Suppressor macrophage treated with lipopolysaccharide for 4 hours (primary cell): ENCODE measurements around the gene FILIP1L.

Source experiments
- DNase-seq: peaks from one replicate; pipeline ENCODE4 v3.0.0-alpha.2; 2020

FILIP1L gene

GRCh38 chr3:99881121-99881524 lies 233.2 kb downstream of the FILIP1L start:
- DNase-seq = peak; percentile 19

DNA sequence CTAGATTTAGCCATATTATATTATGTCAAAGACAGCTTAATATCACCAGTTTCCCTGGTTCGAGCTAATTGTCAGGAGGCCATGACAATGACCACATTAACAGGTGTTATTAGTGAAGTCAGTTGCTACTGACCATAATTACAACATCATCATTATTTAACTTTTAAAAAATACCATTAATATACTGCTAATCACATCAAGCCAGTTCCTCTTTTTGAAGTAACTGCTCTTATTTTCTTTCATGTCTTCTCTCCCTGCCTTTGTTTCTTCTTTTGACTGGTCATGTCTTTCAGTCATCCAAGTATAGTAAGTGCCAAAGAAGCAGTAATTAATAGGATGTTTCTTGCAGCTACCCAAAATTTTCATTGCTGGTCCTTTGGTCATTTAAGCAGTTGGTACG lies 235.0 kb downstream of the FILIP1L start:
- no peak for DNase-seq

- DNase-seq = peak; percentile 80
These were observed 236.3 kb downstream of the FILIP1L start for GRCh38 chr3:99878005-99878404.

DNA sequence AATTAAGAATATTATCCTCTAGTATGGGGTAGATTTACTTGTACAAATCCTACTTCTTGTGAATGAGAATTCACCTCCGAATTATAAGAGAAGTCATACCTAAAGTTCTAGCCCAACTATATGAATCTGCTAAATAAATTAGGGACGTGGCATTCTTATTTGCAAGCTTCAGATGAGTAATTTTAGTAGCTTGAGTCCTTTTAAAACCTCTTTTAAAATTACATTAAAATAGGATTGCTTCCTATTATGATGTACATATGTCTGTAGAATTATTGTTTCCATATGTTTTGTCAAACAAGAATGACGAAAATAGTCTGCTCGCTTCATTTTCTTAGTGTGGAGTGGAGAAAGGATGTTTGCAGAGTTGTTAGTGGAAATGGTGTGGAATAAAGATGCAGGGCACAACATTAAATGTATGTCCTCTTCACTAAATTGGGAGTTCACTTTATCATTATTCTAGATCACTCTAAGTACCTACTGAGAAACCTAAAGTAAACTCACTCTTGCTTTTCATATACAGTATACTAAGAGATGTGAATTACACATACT lies 237.2 kb downstream of the FILIP1L start:
- DNase-seq = no peak

- DNase-seq = peak; percentile 82
These were observed 238.1 kb downstream of the FILIP1L start for GRCh38 chr3:99875929-99876841.

- peak; percentile 39 for DNase-seq
These were observed 238.7 kb downstream of the FILIP1L start for GRCh38 chr3:99875581-99875928.

GRCh38 chr3:99874237-99875002 lies 239.9 kb downstream of the FILIP1L start:
- DNase-seq = no peak

DNA sequence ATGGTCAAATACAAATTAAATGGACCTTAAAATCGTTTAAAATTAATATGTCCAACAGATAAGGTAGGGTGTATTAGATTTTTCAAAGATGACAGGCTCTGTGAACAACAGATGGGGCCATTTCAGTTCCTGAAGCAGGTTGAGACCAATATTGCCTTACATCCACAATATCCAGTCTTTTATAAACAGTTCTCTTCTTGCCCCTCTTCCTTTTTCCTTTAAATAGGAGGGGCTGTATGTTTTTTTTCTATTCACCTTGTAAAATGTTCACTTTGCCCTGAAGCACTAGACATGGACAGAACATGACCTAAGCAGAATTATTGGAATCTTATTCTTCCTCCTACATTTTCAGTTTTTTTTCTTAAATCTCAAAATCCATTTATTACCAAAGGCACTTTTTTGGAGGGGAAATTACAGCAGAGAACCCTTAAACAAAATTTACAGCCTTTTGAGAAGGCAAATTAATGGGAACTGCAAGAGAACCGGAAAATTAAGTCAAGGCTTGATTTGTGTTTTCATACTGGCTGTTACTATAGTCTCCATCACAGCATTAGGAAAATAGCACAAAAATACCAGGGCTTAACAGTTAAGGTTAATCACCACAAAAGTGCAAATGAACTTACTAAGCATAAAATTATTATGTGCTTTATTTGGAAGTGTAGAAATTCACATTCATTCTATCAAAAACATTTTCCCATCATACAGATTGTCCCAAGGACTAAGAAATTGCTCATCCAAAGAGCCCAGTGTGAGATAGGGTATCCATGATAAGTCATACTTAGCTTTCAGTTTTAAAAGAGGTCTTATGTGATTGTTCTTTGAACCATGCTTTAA lies 240.8 kb downstream of the FILIP1L start:
- no peak for DNase-seq

GRCh38 chr3:99872923-99873254 lies 241.4 kb downstream of the FILIP1L start:
- DNase-seq = peak; percentile 14

GRCh38 chr3:99871231-99872045 lies 242.9 kb downstream of the FILIP1L start:
- DNase-seq = no peak

DNA sequence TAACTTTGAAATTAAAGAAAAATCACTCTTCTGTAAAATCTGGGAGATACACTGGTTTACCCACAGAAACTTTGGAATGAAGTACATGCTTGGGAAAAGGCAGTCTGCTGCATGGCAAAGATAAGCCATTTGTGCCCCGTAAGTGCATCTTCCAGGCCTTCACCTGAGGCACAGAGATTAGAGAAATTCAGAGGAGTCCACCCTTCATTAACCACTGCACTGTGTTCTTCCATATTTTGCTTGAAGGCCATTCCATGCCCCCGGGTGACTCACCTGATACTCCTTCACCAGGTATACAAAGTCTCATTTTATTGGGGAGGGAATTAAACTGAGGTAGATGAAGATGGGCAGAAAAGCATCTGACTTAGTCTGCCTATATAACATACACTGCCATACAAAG lies 243.6 kb downstream of the FILIP1L start:
- no peak for DNase-seq

DNA sequence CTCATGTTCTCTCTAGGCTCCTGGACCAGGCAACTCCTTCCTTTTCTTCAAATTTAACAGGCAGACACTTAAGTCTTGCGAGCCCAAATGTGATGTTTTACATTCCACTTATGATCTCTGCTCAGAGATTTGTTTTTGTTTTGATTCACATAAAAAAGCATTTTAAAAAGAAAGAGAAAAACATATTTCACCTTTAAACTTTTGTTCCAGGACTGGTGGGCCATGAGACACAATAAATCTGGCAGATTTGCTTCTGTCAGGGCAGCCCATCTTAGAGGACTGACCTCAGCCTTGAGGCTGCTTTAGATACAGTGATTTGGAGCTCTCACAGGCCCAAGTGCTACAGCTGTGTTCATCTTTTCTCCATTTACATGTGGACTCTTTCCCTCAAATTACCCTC lies 244.7 kb downstream of the FILIP1L start:
- DNase-seq = no peak

DNA sequence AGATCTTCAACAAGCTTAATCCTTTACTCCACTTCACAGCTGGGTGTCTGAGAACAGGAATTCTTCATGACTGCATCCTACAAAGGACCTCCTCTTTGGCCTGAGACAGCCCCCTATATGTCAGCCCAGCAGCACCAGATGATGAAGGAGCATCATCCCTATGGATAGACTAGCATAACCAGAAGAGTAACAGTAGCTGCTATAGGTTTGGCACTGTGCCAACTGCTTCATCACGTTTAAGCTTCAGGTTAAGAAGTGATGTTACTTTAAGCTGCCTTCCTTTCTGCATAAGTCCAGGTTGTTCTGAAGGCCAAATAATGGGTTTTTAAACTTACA lies 246.0 kb downstream of the FILIP1L start:
- DNase-seq = no peak

DNA sequence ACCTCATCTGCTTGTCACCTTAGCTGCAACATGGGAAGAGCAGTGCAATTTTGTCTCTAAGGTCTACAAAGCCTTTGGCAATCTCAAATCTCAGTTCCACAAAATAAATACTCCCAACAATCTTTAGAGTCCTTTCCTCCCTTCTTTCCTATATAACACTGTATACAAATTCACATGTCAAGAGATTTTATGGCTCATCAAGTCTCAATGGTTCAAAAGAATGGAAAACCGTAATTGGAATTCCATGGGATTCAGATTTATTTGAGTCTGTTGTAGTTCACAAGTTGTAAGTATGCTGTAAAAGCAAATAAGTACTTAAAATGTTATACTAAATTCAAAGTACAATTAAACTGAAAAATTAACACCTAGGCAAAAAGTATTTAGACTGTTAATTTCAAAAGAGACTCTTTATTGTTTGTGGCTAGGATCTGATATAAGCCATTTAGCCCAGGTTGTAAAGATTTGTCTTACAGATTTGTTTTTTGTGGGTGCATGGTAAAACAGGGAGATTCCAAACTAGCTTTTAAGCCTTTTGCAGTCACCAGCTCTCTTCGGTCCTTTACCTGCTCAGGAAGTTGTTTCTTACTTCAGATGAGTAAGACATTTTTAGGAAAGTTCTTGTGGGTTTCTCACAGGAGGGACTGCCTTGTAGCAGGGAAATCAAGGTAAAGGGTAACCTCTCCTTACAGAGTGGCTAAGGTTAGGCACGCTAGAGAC lies 246.5 kb downstream of the FILIP1L start:
- DNase-seq = no peak

DNA sequence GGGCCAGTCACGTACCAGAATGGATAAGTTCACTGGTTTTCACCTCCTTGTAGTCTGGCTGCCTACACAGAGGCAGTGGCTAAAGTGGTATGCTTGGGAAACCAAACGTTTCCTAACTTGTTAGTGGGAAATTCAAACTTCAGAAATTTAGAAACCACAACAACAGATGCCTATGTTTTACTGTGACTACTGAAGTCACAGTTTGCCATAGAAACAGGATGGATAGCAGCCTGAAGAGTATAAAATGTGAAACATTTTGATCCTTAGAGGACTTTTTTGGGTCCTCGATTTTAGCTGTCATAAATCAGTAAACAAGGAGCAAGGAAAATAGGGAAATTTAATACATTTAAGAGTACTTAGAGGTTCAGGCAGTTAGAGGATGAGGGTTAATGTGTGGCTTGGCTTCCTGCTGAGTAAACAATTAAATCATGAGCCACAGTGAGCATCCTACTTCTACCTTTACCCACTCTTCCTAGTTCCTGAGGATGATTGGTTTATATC lies 248.0 kb downstream of the FILIP1L start:
- no peak for DNase-seq

DNA sequence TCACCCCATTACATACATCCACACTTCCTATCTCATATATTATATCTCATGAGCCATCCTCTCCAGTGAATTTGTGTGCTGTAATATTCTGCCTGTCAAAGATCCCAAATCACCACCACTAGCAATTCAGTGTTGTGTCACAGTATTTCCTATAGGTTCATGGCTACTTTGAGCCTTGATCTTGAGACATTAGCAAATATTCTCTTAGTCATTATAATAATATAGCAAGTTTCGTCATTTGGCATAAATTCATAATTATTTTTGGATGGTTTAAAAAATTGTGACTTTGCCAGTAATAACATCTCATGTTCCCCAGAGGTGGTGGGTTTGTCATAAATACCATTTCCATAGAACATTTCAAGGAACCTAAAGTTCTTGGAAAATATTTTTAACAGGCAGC lies 249.0 kb downstream of the FILIP1L start:
- no peak for DNase-seq

DNA sequence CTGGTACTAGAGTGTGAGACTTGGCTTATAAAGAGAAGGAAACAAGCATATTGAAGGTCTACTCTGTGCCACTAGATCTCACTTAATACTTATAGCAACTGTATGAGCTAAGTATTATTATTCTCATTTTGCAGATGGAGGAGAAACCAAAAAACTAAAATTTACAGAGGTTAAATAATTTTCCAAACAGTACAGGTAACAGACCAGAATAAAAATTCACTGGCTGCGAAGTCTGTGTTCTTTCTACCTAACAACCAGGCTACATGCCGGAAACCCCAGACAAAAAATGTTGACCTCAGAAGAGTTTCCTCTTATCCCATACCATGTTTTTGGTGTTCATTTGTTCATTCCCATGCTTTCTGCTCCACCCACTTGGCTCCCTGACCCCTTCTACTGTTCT lies 250.0 kb downstream of the FILIP1L start:
- DNase-seq = no peak

- no peak for DNase-seq
These were observed 250.7 kb downstream of the FILIP1L start for GRCh38 chr3:99863588-99863987.

GRCh38 chr3:99863002-99863401 lies 251.3 kb downstream of the FILIP1L start:
- no peak for DNase-seq

DNA sequence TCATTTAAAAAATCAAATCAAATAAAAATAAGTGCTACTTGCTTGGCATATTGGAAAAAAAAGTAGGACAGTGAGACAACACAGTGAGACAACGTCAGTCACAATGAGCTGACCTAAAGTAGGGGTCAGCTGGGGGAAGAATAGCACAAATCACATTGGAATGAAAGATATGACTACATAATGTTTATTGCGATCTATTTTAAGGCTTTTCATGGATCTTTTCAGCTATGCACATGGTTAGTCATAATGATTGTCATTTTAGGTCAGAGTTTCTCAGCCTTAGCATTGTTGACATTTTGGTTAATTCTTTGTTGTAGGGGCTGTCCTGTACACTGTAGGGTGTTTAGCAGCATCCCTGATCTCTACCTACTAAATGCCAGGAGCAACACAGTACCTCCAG lies 252.1 kb downstream of the FILIP1L start:
- no peak for DNase-seq

GRCh38 chr3:99861216-99861615 lies 253.1 kb downstream of the FILIP1L start:
- no peak for DNase-seq
